BJ (cell line): Measurements from ENCODE around the gene FBXO47. TPM values are rescaled to one million over a fixed set of nuclear protein-coding genes. Genes with fewer than 3 reads are reported as not detected.

Experiments
- CTCF ChIA-PET: fragments of 350-600 bp; formaldehyde crosslinking; extraction: SDS; loops from one replicate; lab custom pipeline; 2021; ENCODE audit warnings: antibody characterized with exemption, inconsistent platforms; lab: Yijun Ruan, JAX
- POLR2A ChIA-PET: fragments of 300-600 bp; sonication (Branson Sonifier 250); formaldehyde crosslinking; extraction: SDS; loops from one replicate; lab custom pipeline; 2021; ENCODE audit warnings: antibody characterized with exemption; lab: Charles Lee
- DNase-seq: peaks from one replicate; pipeline ENCODE4 v3.0.0-alpha.2; 2011; ENCODE audit warnings: low read depth
- H3K27me3 ChIP-seq: 2 replicates; pipeline ENCODE4 v1.6.0; 2011; ENCODE audit warnings: low read length; ENCODE audit not compliant: control insufficient read depth, insufficient read depth
- H3K36me3 ChIP-seq: 2 replicates; pipeline ENCODE4 v1.5.1; 2011; ENCODE audit warnings: low read length; ENCODE audit not compliant: control insufficient read depth, insufficient read depth
- H3K4me3 ChIP-seq: 2 replicates; pipeline ENCODE4 v1.5.1; 2011; ENCODE audit warnings: low read depth, mild to moderate bottlenecking, control low read depth, low read length
- polyA plus RNA-seq: library from polyadenylated mRNA; depleted of rRNA; stranded (reverse); fragments of >200 nt; gene quantifications from 2 replicates; pipeline ENCODE4 v1.2.3, GENCODE V29; 2011
- TF ChIP-seq, protein P1 (sequence below): IDR thresholded peaks from 2 replicates; pipeline ENCODE4 v1.5.1; 2011; ENCODE audit warnings: low read depth, mild to moderate bottlenecking, control low read depth, inconsistent platforms, low read length, moderate library complexity; ENCODE audit not compliant: insufficient read depth

The FBXO47 gene
- polyA plus RNA-seq, 1 experiment, result not detected

DNA sequence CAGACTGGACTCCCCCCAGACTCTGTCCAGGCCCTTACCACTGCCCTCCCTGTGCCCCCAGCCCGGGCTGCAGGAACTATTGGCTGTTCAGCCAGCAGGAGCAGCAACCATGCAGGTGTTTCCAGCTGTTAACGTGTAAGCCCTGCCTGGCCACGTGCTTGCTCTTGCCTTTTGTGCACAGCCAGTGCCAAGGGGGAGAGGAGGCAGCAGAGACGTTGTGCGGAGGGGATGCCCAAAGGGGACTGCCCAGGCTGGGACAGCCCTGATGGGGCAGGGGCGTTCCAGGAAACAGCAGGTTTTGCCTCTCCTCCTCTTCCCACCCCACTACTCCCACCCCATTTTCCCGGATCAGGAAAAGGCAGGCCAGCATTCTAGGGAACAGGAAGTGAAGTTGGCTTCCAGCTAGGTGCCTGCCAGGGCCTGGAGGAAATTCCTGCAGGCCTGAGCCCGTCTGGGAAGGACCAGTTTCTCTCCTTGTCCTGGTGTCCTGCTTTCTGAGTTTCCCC lies 58.5 kb downstream of the FBXO47 start:
- POLR2A ChIA-PET, result no interaction called here
- H3K4me3 ChIP-seq, result no peak overlapping the region
- CTCF ChIA-PET, result no interaction called here

DNA sequence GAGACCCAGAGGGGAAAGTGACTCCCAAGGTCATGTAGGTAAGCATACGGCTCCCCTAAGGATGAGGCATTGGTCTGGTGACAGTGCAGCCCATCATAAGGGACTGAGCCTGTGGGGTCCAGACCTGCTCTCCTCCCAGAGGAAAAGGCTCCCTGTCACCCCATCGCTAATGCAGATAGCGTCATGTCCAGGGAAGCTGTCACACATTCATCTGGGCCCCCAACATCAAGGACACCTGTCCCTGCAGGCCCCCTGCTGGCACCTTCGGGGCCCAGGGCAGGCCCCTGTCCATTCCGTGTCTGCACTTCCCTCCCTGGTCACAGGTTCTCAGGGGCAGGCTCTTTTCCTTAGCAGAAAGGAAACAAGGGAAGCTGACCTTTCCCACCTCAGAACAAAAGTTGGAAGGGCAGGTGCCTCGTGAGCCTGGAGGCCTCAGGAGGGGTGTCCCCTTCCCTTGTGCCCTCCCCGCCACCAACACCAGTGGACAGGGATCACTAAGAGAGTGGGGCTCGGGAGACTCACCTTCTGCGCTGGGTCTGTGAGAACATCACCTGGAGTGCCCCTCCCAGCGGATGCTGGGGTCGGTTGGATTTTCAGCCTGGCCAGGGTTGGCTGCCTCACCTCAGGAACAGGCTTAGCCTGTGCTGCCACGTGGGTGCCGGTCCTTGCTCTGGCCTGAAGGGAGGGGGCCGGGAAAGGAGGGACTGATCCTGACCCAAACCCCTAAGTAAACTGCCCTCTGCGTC lies 59.1 kb downstream of the FBXO47 start:
- Histone ChIP-seq H3K36me3 (peaks cover 31% of the 10 kb centered on the region), H3K27me3 (no peaks in the 10 kb centered on the region), H3K4me3 (no peak overlapping the region)
- DNase-seq, result no peak
- ChIA-PET CTCF (interaction anchor here (0.6 kb wide), 1 partner anchor 333 kb away, joined by 3 read pairs; no protein-coding TSS in a partner anchor), POLR2A (no interaction called here)
- TF ChIP-seq, protein P1, sequence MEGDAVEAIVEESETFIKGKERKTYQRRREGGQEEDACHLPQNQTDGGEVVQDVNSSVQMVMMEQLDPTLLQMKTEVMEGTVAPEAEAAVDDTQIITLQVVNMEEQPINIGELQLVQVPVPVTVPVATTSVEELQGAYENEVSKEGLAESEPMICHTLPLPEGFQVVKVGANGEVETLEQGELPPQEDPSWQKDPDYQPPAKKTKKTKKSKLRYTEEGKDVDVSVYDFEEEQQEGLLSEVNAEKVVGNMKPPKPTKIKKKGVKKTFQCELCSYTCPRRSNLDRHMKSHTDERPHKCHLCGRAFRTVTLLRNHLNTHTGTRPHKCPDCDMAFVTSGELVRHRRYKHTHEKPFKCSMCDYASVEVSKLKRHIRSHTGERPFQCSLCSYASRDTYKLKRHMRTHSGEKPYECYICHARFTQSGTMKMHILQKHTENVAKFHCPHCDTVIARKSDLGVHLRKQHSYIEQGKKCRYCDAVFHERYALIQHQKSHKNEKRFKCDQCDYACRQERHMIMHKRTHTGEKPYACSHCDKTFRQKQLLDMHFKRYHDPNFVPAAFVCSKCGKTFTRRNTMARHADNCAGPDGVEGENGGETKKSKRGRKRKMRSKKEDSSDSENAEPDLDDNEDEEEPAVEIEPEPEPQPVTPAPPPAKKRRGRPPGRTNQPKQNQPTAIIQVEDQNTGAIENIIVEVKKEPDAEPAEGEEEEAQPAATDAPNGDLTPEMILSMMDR, result no peak

More for the DNA sequence above, 58.5 kb downstream of the FBXO47 start:
- Histone ChIP-seq H3K36me3 (peaks cover 29% of the 10 kb centered on the region), H3K27me3 (no peaks in the 10 kb centered on the region)
- TF ChIP-seq, protein P1, result no peak
- no peak for DNase-seq

DNA sequence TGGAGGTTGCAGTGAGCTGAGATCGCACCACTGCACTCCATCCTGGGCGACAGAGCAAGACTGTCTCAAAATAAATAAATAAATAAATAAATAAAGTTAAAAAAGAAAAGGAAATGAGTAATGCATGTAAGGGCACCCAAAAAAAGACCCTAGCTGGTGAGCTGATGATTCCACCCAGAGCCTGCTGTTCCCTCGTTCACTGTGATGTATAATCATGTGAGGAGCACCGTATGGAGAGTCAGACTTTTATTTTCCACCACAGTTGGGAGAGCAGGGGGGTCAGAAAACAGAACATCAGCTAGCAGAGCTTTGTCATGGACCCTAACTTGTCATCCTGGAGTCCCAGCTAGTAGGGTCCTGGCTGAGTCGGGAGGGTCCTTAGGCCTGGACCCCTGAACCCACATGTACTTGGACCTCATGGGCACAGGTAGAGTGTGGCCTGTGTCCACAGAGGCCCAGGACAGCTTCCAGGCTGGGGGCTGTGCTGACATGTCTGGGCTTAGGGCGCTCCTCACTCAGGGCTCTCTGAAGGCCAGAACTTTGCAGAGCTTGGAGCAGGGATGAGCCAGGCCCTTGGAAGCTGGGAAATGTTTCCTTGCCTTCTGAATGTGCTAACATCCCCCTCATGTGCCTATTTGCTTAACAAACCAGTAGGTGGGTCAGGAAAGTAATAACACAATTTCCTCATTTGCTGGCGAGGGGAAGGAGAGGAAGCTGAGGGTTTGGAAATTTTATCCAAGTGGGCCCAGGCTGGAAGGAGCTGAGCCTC lies 60.6 kb downstream of the FBXO47 start:
- TF ChIP-seq, protein P1, result no peak
- CTCF ChIA-PET, result interaction anchor here (1.0 to 1.3 kb wide), 2 partner anchors 15 to 325 kb away, joined by 3 to 4 read pairs; no protein-coding TSS in a partner anchor
- DNase-seq, result no peak
- POLR2A ChIA-PET, result no interaction called here
- Histone ChIP-seq H3K4me3 (no peak overlapping the region), H3K36me3 (peaks cover 23% of the 10 kb centered on the region), H3K27me3 (no peaks in the 10 kb centered on the region)

DNA sequence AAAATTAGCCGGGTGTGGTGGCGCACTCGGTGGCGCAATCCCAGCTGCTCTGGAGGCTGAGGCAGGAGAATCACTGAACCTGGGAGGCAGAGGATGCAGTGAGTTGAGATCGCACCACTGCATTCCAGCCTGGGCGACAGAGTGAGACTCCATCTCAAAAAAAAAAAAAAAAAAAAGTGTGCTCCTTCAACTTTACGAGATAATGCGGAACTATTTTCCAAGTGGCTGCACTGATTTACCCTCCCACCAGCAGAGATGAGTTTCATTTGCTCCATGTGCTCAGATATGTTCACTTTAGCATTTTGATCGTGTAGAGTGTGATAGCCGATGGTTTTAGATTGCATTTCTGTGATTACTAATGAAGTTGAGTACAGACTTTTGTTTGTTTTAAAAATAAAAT lies 61.8 kb downstream of the FBXO47 start:
- Histone ChIP-seq H3K27me3 (no peaks in the 10 kb centered on the region), H3K36me3 (peaks cover 19% of the 10 kb centered on the region), H3K4me3 (no peak overlapping the region)
- CTCF ChIA-PET, result no interaction called here
- DNase-seq, result no peak
- TF ChIP-seq, protein P1, result no peak
- POLR2A ChIA-PET, result no interaction called here

DNA sequence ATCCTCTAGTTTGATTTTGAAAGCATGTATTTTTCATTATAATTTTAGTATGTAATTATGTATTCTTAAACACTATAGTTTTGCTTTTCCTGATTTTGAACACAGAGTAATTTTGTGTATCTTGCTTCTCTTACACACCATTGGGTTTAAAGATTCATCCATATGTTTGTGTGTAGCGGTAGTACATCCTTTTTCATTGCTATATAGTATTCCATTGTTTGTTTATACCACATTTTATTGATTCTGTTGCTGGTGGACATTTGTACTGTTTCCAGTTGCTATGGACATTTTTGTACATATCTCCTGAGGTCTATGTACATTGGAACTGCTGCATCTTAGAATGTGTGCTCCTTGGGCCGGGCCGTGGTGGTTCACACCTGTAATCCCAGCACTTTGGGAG lies 62.3 kb downstream of the FBXO47 start:
- TF ChIP-seq, protein P1, result no peak
- DNase-seq, result no peak
- Histone ChIP-seq H3K36me3 (peaks cover 19% of the 10 kb centered on the region), H3K4me3 (no peak overlapping the region), H3K27me3 (no peaks in the 10 kb centered on the region)
- ChIA-PET POLR2A (no interaction called here), CTCF (no interaction called here)
